A549 (cell line): ENCODE results near the gene TTC31.

Experiments
- EP300 ChIP-seq, 2 experiments: fragments of >200 bp; sonication (Bioruptor Twin); formaldehyde crosslinking; IDR thresholded peaks; 2 replicates in 1 of 2; 3 replicates in 1 of 2; pipeline ENCODE4 v1.6.1; 2016 to 2017
- HMGXB4 ChIP-seq: fragments of 250-450 bp; sonication (Bioruptor Pico); IDR thresholded peaks from 2 replicates; pipeline ENCODE4 v1.5.0; 2021; ENCODE audit warnings: mild to moderate bottlenecking, moderate library complexity, borderline replicate concordance
- JUNB ChIP-seq: fragments of >200 bp; sonication (Bioruptor Twin); formaldehyde crosslinking; IDR thresholded peaks from 2 replicates; pipeline ENCODE4 v1.6.1; 2016
- KDM1A ChIP-seq: fragments of 200-600 bp; sonication (generic); IDR thresholded peaks from 2 replicates; pipeline ENCODE4 v1.6.1; 2016; ENCODE audit warnings: low read depth, mild to moderate bottlenecking
- MYC ChIP-seq: IDR thresholded peaks from 2 replicates; pipeline ENCODE4 v1.6.1; 2012; ENCODE audit warnings: mild to moderate bottlenecking, inconsistent platforms, low read length, improper control_type of control experiment, borderline replicate concordance
- POLR2A ChIP-seq: IDR thresholded peaks from 2 replicates; pipeline ENCODE4 v1.6.1; 2012; ENCODE audit warnings: mild to moderate bottlenecking, low read length
- REST ChIP-seq: fragments of 200-600 bp; sonication (generic); IDR thresholded peaks from 2 replicates; pipeline ENCODE4 v1.6.1; 2016; ENCODE audit warnings: antibody characterized with exemption, mild to moderate bottlenecking, moderate library complexity
- SMC3 ChIP-seq: fragments of >200 bp; sonication (Bioruptor Twin); formaldehyde crosslinking; IDR thresholded peaks from 3 replicates; pipeline ENCODE4 v1.6.1; 2018; ENCODE audit warnings: inconsistent platforms
- TF ChIP-seq, protein P1 (sequence below): fragments of 450-650 bp; IDR thresholded peaks from 2 replicates; pipeline ENCODE4 v1.6.1; 2014; ENCODE audit warnings: antibody characterized with exemption
- TF ChIP-seq, protein P2 (sequence below): fragments of >200 bp; sonication (Bioruptor Twin); formaldehyde crosslinking; IDR thresholded peaks from 3 replicates; pipeline ENCODE4 v1.5.1; 2016

GRCh38 chr2:74439373-74439772 is 43.5 kb upstream of the TTC31 start:
- TF ChIP-seq EP300 (IDR thresholded peaks at IDR 0.05) = no peak
- TF ChIP-seq KDM1A = no peak
- TF ChIP-seq, protein P1, sequence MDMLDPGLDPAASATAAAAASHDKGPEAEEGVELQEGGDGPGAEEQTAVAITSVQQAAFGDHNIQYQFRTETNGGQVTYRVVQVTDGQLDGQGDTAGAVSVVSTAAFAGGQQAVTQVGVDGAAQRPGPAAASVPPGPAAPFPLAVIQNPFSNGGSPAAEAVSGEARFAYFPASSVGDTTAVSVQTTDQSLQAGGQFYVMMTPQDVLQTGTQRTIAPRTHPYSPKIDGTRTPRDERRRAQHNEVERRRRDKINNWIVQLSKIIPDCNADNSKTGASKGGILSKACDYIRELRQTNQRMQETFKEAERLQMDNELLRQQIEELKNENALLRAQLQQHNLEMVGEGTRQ = no peak
- TF ChIP-seq POLR2A = no peak
- TF ChIP-seq HMGXB4 (CRISPR knock-in tag) = no peak
- TF ChIP-seq MYC = no peak
- no peak for TF ChIP-seq SMC3
- TF ChIP-seq JUNB = no peak
- no peak for TF ChIP-seq REST
- TF ChIP-seq, protein P2, sequence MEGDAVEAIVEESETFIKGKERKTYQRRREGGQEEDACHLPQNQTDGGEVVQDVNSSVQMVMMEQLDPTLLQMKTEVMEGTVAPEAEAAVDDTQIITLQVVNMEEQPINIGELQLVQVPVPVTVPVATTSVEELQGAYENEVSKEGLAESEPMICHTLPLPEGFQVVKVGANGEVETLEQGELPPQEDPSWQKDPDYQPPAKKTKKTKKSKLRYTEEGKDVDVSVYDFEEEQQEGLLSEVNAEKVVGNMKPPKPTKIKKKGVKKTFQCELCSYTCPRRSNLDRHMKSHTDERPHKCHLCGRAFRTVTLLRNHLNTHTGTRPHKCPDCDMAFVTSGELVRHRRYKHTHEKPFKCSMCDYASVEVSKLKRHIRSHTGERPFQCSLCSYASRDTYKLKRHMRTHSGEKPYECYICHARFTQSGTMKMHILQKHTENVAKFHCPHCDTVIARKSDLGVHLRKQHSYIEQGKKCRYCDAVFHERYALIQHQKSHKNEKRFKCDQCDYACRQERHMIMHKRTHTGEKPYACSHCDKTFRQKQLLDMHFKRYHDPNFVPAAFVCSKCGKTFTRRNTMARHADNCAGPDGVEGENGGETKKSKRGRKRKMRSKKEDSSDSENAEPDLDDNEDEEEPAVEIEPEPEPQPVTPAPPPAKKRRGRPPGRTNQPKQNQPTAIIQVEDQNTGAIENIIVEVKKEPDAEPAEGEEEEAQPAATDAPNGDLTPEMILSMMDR = no peak
